Fibroblast of the aortic adventitia (primary cell): Measurements from ENCODE around the gene TTLL4. TPM values are rescaled to one million over a fixed set of nuclear protein-coding genes. Genes with fewer than 3 reads are reported as not detected.

ENCODE experiments used
- DNase-seq: peaks from one replicate; pipeline ENCODE4 v3.0.0-alpha.2; 2010; ENCODE audit warnings: low read depth
- H3K4me3 ChIP-seq: 2 replicates; pipeline ENCODE4 v1.5.1; 2011; ENCODE audit warnings: low read depth, mild to moderate bottlenecking, control low read depth, low read length, moderate library complexity
- CTCF ChIP-seq: IDR thresholded peaks from 2 replicates; pipeline ENCODE4 v1.5.1; 2011; ENCODE audit warnings: mild to moderate bottlenecking, low read length, control low read depth, inconsistent platforms; ENCODE audit not compliant: insufficient read depth
- total RNA-seq: library from RNA; depleted of rRNA; stranded (reverse); fragments of >200 nt; gene quantifications from 2 replicates; pipeline ENCODE4 v1.2.3, GENCODE V29; 2012; ENCODE audit warnings: low replicate concordance

Gene TTLL4
- total RNA-seq, 1 donor, result 14.2 TPM

- no peak overlapping the region for H3K4me3 ChIP-seq
- no peak for DNase-seq
- TF ChIP-seq CTCF, result no peak
These were observed 25.9 kb downstream of the TTLL4 start for GRCh38 chr2:218736531-218736930.

- no peak overlapping the region for H3K4me3 ChIP-seq
- no peak for TF ChIP-seq CTCF
- DNase-seq, result no peak
These were observed 32.4 kb downstream of the TTLL4 start for GRCh38 chr2:218743068-218743467.

GRCh38 chr2:218744615-218745014, 34.0 kb downstream of the TTLL4 start:
- no peak overlapping the region for H3K4me3 ChIP-seq
- TF ChIP-seq CTCF, result no peak
- DNase-seq, result no peak

- H3K4me3 ChIP-seq, result no peak overlapping the region
- TF ChIP-seq CTCF, result no peak
- DNase-seq, result no peak
These were observed 34.5 kb downstream of the TTLL4 start for GRCh38 chr2:218745160-218745558.

GRCh38 chr2:218745559-218746469, 35.2 kb downstream of the TTLL4 start:
- peak; percentile 30 for DNase-seq
- H3K4me3 ChIP-seq, result no peak overlapping the region
- no peak for TF ChIP-seq CTCF

GRCh38 chr2:218746470-218746795, 35.8 kb downstream of the TTLL4 start:
- TF ChIP-seq CTCF, result no peak
- DNase-seq, result no peak
- no peak overlapping the region for H3K4me3 ChIP-seq

- DNase-seq, result no peak
- H3K4me3 ChIP-seq, result no peak overlapping the region
- TF ChIP-seq CTCF, result no peak
These were observed 36.3 kb downstream of the TTLL4 start for GRCh38 chr2:218746960-218747359.
